GM23338 (cell line): ENCODE results near the gene ADGRD1.

Experiments used
- CREB1 ChIP-seq: fragments of 250-450 bp; sonication (Bioruptor Pico); IDR thresholded peaks from 2 replicates; pipeline ENCODE4 v1.5.0; 2020; ENCODE audit warnings: low read depth, mild to moderate bottlenecking, moderate library complexity
- CTCF ChIP-seq, 2 experiments: fragments of 200-600 bp in 1 of 2; sonication (generic) in 1 of 2; conservative IDR thresholded peaks; 2 replicates each; pipeline versions ENCODE4 v1.5.1 to v1.6.1; 2016 to 2017; ENCODE audit warnings: antibody characterized with exemption in 2 of 2, low read depth in 2 of 2, mild to moderate bottlenecking in 2 of 2, moderate library complexity in 1 of 2
- ETS1 ChIP-seq: IDR thresholded peaks from 2 replicates; pipeline ENCODE4 v1.6.1; 2016; ENCODE audit warnings: antibody characterized with exemption
- EZH2 ChIP-seq: fragments of 200-600 bp; sonication (generic); IDR thresholded peaks from one replicate; pipeline ENCODE4 v1.8.0; 2017; ENCODE audit warnings: antibody characterized with exemption, mild to moderate bottlenecking, low read depth; ENCODE audit not compliant: unreplicated experiment
- EZH2phosphoT487 ChIP-seq: fragments of 200-600 bp; sonication (generic); IDR thresholded peaks from one replicate; pipeline ENCODE4 v1.8.1; 2018; ENCODE audit warnings: antibody characterized with exemption; ENCODE audit not compliant: unreplicated experiment
- POLR2AphosphoS5 ChIP-seq: IDR thresholded peaks from 2 replicates; pipeline ENCODE4 v1.6.1; 2016; ENCODE audit warnings: antibody characterized with exemption, low read depth
- ZNF114 ChIP-seq: fragments of 250-450 bp; sonication (Bioruptor Pico); IDR thresholded peaks from 2 replicates; pipeline ENCODE4 v1.5.0; 2020; ENCODE audit warnings: mild to moderate bottlenecking, moderate library complexity
- TF ChIP-seq, protein P1 (sequence below): IDR thresholded peaks from one replicate; pipeline ENCODE4 v1.6.1; 2018; ENCODE audit warnings: antibody characterized with exemption; ENCODE audit not compliant: unreplicated experiment
- TF ChIP-seq, protein P2 (sequence below): fragments of 250-450 bp; sonication (Bioruptor Pico); IDR thresholded peaks from 2 replicates; pipeline ENCODE4 v1.5.0; 2020; ENCODE audit warnings: mild to moderate bottlenecking, moderate library complexity

DNA sequence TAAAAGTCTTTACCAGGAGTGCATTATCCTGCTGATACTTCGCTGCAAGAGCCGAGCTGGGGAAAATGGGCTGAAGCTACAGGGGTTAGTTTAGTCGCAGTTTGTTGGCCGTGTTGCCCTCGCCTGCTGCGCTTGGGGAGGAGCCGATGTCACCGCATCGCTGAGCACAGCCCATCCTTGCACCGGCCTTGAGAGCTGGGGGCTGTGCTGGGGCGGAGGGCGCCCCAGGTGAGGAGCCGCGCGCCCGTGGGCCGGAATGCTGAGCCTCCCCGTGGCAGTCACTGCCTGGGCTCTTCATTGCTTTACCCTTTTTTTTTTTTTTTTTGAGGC is 50.0 kb downstream of the ADGRD1 start:
- TF ChIP-seq CTCF (conservative IDR thresholded peaks at IDR 0.05; ENCODE audit: low read depth in 2 of 2) (no peak), POLR2AphosphoS5 (no peak), EZH2 (no peak), ZNF114 (CRISPR knock-in tag) (no peak), CREB1 (CRISPR knock-in tag) (no peak), EZH2phosphoT487 (no peak), ETS1 (no peak)
- TF ChIP-seq, protein P1, sequence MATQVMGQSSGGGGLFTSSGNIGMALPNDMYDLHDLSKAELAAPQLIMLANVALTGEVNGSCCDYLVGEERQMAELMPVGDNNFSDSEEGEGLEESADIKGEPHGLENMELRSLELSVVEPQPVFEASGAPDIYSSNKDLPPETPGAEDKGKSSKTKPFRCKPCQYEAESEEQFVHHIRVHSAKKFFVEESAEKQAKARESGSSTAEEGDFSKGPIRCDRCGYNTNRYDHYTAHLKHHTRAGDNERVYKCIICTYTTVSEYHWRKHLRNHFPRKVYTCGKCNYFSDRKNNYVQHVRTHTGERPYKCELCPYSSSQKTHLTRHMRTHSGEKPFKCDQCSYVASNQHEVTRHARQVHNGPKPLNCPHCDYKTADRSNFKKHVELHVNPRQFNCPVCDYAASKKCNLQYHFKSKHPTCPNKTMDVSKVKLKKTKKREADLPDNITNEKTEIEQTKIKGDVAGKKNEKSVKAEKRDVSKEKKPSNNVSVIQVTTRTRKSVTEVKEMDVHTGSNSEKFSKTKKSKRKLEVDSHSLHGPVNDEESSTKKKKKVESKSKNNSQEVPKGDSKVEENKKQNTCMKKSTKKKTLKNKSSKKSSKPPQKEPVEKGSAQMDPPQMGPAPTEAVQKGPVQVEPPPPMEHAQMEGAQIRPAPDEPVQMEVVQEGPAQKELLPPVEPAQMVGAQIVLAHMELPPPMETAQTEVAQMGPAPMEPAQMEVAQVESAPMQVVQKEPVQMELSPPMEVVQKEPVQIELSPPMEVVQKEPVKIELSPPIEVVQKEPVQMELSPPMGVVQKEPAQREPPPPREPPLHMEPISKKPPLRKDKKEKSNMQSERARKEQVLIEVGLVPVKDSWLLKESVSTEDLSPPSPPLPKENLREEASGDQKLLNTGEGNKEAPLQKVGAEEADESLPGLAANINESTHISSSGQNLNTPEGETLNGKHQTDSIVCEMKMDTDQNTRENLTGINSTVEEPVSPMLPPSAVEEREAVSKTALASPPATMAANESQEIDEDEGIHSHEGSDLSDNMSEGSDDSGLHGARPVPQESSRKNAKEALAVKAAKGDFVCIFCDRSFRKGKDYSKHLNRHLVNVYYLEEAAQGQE = no peak
- TF ChIP-seq, protein P2, sequence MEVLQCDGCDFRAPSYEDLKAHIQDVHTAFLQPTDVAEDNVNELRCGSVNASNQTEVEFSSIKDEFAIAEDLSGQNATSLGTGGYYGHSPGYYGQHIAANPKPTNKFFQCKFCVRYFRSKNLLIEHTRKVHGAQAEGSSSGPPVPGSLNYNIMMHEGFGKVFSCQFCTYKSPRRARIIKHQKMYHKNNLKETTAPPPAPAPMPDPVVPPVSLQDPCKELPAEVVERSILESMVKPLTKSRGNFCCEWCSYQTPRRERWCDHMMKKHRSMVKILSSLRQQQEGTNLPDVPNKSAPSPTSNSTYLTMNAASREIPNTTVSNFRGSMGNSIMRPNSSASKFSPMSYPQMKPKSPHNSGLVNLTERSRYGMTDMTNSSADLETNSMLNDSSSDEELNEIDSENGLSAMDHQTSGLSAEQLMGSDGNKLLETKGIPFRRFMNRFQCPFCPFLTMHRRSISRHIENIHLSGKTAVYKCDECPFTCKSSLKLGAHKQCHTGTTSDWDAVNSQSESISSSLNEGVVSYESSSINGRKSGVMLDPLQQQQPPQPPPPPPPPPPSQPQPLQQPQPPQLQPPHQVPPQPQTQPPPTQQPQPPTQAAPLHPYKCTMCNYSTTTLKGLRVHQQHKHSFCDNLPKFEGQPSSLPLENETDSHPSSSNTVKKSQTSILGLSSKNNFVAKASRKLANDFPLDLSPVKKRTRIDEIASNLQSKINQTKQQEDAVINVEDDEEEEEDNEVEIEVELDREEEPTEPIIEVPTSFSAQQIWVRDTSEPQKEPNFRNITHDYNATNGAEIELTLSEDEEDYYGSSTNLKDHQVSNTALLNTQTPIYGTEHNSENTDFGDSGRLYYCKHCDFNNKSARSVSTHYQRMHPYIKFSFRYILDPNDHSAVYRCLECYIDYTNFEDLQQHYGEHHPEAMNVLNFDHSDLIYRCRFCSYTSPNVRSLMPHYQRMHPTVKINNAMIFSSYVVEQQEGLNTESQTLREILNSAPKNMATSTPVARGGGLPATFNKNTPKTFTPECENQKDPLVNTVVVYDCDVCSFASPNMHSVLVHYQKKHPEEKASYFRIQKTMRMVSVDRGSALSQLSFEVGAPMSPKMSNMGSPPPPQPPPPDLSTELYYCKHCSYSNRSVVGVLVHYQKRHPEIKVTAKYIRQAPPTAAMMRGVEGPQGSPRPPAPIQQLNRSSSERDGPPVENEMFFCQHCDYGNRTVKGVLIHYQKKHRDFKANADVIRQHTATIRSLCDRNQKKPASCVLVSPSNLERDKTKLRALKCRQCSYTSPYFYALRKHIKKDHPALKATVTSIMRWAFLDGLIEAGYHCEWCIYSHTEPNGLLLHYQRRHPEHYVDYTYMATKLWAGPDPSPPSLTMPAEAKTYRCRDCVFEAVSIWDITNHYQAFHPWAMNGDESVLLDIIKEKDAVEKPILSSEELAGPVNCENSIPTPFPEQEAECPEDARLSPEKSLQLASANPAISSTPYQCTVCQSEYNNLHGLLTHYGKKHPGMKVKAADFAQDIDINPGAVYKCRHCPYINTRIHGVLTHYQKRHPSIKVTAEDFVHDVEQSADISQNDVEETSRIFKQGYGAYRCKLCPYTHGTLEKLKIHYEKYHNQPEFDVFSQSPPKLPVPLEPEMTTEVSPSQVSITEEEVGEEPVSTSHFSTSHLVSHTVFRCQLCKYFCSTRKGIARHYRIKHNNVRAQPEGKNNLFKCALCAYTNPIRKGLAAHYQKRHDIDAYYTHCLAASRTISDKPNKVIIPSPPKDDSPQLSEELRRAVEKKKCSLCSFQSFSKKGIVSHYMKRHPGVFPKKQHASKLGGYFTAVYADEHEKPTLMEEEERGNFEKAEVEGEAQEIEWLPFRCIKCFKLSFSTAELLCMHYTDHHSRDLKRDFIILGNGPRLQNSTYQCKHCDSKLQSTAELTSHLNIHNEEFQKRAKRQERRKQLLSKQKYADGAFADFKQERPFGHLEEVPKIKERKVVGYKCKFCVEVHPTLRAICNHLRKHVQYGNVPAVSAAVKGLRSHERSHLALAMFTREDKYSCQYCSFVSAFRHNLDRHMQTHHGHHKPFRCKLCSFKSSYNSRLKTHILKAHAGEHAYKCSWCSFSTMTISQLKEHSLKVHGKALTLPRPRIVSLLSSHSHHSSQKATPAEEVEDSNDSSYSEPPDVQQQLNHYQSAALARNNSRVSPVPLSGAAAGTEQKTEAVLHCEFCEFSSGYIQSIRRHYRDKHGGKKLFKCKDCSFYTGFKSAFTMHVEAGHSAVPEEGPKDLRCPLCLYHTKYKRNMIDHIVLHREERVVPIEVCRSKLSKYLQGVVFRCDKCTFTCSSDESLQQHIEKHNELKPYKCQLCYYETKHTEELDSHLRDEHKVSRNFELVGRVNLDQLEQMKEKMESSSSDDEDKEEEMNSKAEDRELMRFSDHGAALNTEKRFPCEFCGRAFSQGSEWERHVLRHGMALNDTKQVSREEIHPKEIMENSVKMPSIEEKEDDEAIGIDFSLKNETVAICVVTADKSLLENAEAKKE (CRISPR knock-in tag) = no peak
